Measurements from ENCODE around the gene ATG2A. TPM values are rescaled to one million over a fixed set of nuclear protein-coding genes. Genes with fewer than 3 reads are reported as not detected.

Gene ATG2A
- total and polyA plus RNA-seq, 2 experiments from 2014 or later = 11.7 to 18.1 TPM

DNA sequence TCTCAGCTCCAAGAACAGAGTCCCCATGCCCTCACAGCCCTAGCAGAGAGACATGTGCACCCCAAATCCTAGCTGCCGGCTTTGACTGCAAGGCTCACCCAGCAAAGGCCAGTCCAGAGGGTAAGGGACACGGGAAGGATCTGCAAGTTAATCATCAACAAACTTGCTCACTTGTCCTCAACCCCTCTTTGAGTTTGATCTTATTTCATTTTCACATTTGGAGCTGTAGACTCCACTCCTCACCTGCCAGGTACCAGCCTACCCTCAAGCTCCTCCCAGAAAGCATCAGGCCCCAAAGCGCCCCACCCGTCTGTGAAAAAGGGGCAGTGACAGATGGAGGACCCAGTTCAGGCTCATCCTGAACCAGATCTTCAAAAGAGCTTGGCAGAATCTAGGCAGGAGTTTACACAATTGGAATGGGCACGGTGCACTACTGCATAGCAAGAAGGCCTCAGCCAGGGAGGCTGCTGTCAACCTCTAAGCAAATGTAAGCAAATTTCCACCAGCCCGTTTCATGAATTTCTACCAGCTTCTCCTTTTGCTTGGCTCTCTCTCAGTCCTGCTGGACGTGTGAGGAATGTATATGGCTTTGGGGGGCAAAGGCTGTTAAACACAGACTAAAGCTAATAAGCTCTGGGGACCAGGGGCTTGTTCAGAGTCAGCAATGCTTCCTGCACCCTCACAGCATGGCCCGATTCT, 44.1 kb downstream of the ATG2A start:
- Histone ChIP-seq H3K4me1 (ENCODE audit: insufficient read depth) (peaks cover 67% of the 10 kb centered on the region), H3K79me2 (peaks cover 93% of the 10 kb centered on the region), H3K36me3 (replicated peaks; ENCODE audit: insufficient read depth, low read depth) (no peaks in the 10 kb centered on the region), H3K9me3 (ENCODE audit: low read depth) (no peaks in the 10 kb centered on the region), H3K27ac (peak overlapping the region; percentile 92), H2AFZ (no peak overlapping the region), H4K20me1 (ENCODE audit: insufficient read depth, poor library complexity, severe bottlenecking) (peaks cover 34% of the 10 kb centered on the region), H3K9me2 (replicated peaks; ENCODE audit: insufficient read depth) (no peaks in the 10 kb centered on the region), H3K4me3 (no peak overlapping the region), H3K27me3 (no peaks in the 10 kb centered on the region), H3K4me2 (peak overlapping the region; percentile 71)
- DNase-seq (ENCODE audit: low spot score) = no peak
- WGBS (ENCODE audit: low lambda C conversion rate, missing lambda C conversion rate) = 67% methylated on average over 8 of the region's 8 CpGs
- TF ChIP-seq, protein P1, sequence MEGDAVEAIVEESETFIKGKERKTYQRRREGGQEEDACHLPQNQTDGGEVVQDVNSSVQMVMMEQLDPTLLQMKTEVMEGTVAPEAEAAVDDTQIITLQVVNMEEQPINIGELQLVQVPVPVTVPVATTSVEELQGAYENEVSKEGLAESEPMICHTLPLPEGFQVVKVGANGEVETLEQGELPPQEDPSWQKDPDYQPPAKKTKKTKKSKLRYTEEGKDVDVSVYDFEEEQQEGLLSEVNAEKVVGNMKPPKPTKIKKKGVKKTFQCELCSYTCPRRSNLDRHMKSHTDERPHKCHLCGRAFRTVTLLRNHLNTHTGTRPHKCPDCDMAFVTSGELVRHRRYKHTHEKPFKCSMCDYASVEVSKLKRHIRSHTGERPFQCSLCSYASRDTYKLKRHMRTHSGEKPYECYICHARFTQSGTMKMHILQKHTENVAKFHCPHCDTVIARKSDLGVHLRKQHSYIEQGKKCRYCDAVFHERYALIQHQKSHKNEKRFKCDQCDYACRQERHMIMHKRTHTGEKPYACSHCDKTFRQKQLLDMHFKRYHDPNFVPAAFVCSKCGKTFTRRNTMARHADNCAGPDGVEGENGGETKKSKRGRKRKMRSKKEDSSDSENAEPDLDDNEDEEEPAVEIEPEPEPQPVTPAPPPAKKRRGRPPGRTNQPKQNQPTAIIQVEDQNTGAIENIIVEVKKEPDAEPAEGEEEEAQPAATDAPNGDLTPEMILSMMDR (IDR thresholded peaks at IDR 0.05; ENCODE audit: poor library complexity) = no peak
- TF ChIP-seq EZH2 (IDR thresholded peaks at IDR 0.05; ENCODE audit: borderline replicate concordance) = no peak
- TF ChIP-seq EZH2phosphoT487 (IDR thresholded peaks at IDR 0.05; ENCODE audit: low read depth, severe bottlenecking, unreplicated experiment) = no peak

- H3K36me3 ChIP-seq (replicated peaks; ENCODE audit: insufficient read depth, low read depth) = no peaks in the 10 kb centered on the region
Observed at GRCh38 chr11:64871492-64871891, 45.5 kb downstream of the ATG2A start.

GRCh38 chr11:64870893-64871466, 46.0 kb downstream of the ATG2A start:
- Histone ChIP-seq H3K27me3 (no peaks in the 10 kb centered on the region), H3K4me2 (peak overlapping the region; percentile 71), H3K27ac (peak overlapping the region; percentile 92), H3K9me2 (replicated peaks; ENCODE audit: insufficient read depth) (no peaks in the 10 kb centered on the region), H2AFZ (no peak overlapping the region), H3K79me2 (peaks cover 94% of the 10 kb centered on the region), H3K9me3 (ENCODE audit: low read depth) (no peaks in the 10 kb centered on the region), H3K4me1 (ENCODE audit: insufficient read depth) (peaks cover 60% of the 10 kb centered on the region), H4K20me1 (ENCODE audit: insufficient read depth, poor library complexity, severe bottlenecking) (peaks cover 21% of the 10 kb centered on the region), H3K4me3 (no peak overlapping the region), H3K36me3 (replicated peaks; ENCODE audit: insufficient read depth, low read depth) (no peaks in the 10 kb centered on the region)
- no peak for DNase-seq (ENCODE audit: low spot score)
- 55% methylated on average over 20 of the region's 20 CpGs for WGBS (ENCODE audit: low lambda C conversion rate, missing lambda C conversion rate)
- no peak for TF ChIP-seq EZH2phosphoT487 (IDR thresholded peaks at IDR 0.05; ENCODE audit: low read depth, severe bottlenecking, unreplicated experiment)
- TF ChIP-seq, protein P1 (IDR thresholded peaks at IDR 0.05; ENCODE audit: poor library complexity) = no peak
- TF ChIP-seq EZH2 (IDR thresholded peaks at IDR 0.05; ENCODE audit: borderline replicate concordance) = no peak

More at GRCh38 chr11:64871492-64871891, 45.5 kb downstream of the ATG2A start:
- no peak for DNase-seq (ENCODE audit: low spot score)
- peak overlapping the region; percentile 71 for H3K4me2 ChIP-seq
- no peak for TF ChIP-seq EZH2 (IDR thresholded peaks at IDR 0.05; ENCODE audit: borderline replicate concordance)
- no peak for TF ChIP-seq EZH2phosphoT487 (IDR thresholded peaks at IDR 0.05; ENCODE audit: low read depth, severe bottlenecking, unreplicated experiment)
- TF ChIP-seq, protein P1 (IDR thresholded peaks at IDR 0.05; ENCODE audit: poor library complexity) = no peak
- peaks cover 94% of the 10 kb centered on the region for H3K79me2 ChIP-seq
- H2AFZ ChIP-seq = no peak overlapping the region
- no peaks in the 10 kb centered on the region for H3K27me3 ChIP-seq
- H4K20me1 ChIP-seq (ENCODE audit: insufficient read depth, poor library complexity, severe bottlenecking) = peaks cover 25% of the 10 kb centered on the region
- peak overlapping the region; percentile 92 for H3K27ac ChIP-seq
- H3K9me2 ChIP-seq (replicated peaks; ENCODE audit: insufficient read depth) = no peaks in the 10 kb centered on the region
- WGBS (ENCODE audit: low lambda C conversion rate, missing lambda C conversion rate) = 76% methylated on average over 3 of the region's 3 CpGs
- H3K9me3 ChIP-seq (ENCODE audit: low read depth) = no peaks in the 10 kb centered on the region
- H3K4me1 ChIP-seq (ENCODE audit: insufficient read depth) = peaks cover 65% of the 10 kb centered on the region
- no peak overlapping the region for H3K4me3 ChIP-seq
